GM19467 (cell line): ENCODE measurements around the gene TOR1A.
"Not testable (repeated sequence)": the region's sequence is repeated elsewhere in the genome, so short reads cannot be mapped to it uniquely, and the experiment has no call there.

ENCODE experiments used
- ATAC-seq: cut with Tn5 transposase; IDR thresholded peaks from one replicate; pipeline ENCODE4 v1.9.1; 2021; ENCODE audit warnings: mild to moderate bottlenecking, moderate library complexity; ENCODE audit not compliant: unreplicated experiment

The TOR1A gene

GRCh38 chr9:129784970-129785369 is 39.0 kb downstream of the TOR1A start:
- not testable (repeated sequence) for ATAC-seq

GRCh38 chr9:129783516-129784361 is 40.2 kb downstream of the TOR1A start:
- ATAC-seq: no peak

- ATAC-seq: no peak
Observed at GRCh38 chr9:129781981-129782380, 42.0 kb downstream of the TOR1A start.

GRCh38 chr9:129781131-129781530 is 42.8 kb downstream of the TOR1A start:
- no peak for ATAC-seq

- no peak for ATAC-seq
Observed at GRCh38 chr9:129779560-129780190, 44.3 kb downstream of the TOR1A start.

GRCh38 chr9:129778469-129778868 is 45.5 kb downstream of the TOR1A start:
- ATAC-seq: no peak

GRCh38 chr9:129777769-129778130 is 46.2 kb downstream of the TOR1A start:
- ATAC-seq: no peak

GRCh38 chr9:129776938-129777768 is 46.8 kb downstream of the TOR1A start:
- ATAC-seq: no peak

- no peak for ATAC-seq
Observed at GRCh38 chr9:129776566-129776937, 47.4 kb downstream of the TOR1A start.

- ATAC-seq: not testable (repeated sequence)
Observed at GRCh38 chr9:129776096-129776495, 47.8 kb downstream of the TOR1A start.

GRCh38 chr9:129775448-129775798 is 48.5 kb downstream of the TOR1A start:
- no peak for ATAC-seq

- ATAC-seq: no peak
Observed at GRCh38 chr9:129774791-129775447, 49.0 kb downstream of the TOR1A start.

GRCh38 chr9:129773262-129774048 is 50.5 kb downstream of the TOR1A start:
- no peak for ATAC-seq

GRCh38 chr9:129770741-129771140 is 53.2 kb downstream of the TOR1A start:
- ATAC-seq: no peak

GRCh38 chr9:129769669-129770068 is 54.3 kb downstream of the TOR1A start:
- ATAC-seq: no peak

GRCh38 chr9:129768486-129768885 is 55.5 kb downstream of the TOR1A start:
- no peak for ATAC-seq

GRCh38 chr9:129765764-129766317 is 58.1 kb downstream of the TOR1A start:
- ATAC-seq: no peak

GRCh38 chr9:129762985-129763926 is 60.7 kb downstream of the TOR1A start:
- ATAC-seq: no peak
